ENCODE data around the gene SLAMF6.

DNA sequence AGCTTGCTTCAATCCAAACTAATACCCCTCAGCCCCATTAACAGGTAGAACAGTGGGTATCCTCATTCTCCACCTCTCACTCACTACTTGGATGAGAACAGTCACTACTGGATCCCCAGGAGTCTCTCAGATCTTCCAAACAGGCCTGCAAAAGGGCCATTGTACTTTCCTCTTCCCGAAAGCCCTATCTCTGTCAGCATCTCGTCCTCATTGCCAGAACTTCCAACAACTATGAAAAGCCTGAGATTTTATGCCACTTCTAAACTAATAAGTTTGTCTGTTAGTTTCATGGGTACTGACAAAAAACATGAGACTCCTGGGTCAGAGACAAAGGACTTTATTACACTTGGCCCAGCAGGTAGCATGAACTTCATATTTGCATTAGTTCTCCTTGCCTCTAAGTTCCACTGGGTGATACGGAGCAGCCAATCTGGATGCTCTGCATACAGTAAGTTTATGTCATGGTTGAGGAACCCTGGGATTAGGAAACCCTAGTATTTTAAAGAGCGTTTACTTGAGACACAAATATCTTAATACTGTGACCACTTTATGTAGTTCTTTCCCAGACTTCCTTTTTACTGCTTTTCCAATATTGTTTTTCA lies 84.6 kb downstream of the SLAMF6 start:
- TF ChIP-seq, protein P1, sequence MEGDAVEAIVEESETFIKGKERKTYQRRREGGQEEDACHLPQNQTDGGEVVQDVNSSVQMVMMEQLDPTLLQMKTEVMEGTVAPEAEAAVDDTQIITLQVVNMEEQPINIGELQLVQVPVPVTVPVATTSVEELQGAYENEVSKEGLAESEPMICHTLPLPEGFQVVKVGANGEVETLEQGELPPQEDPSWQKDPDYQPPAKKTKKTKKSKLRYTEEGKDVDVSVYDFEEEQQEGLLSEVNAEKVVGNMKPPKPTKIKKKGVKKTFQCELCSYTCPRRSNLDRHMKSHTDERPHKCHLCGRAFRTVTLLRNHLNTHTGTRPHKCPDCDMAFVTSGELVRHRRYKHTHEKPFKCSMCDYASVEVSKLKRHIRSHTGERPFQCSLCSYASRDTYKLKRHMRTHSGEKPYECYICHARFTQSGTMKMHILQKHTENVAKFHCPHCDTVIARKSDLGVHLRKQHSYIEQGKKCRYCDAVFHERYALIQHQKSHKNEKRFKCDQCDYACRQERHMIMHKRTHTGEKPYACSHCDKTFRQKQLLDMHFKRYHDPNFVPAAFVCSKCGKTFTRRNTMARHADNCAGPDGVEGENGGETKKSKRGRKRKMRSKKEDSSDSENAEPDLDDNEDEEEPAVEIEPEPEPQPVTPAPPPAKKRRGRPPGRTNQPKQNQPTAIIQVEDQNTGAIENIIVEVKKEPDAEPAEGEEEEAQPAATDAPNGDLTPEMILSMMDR (IDR thresholded peaks at IDR 0.05), result no peak
- no peak for TF ChIP-seq EP300 (IDR thresholded peaks at IDR 0.05)
